ENCODE results near the gene MYO16. TPM values are rescaled to one million over a fixed set of nuclear protein-coding genes. Genes with fewer than 3 reads are reported as not detected.

The MYO16 gene
- total RNA-seq, 1 experiment from 2014 or later = not detected

- H3K9ac ChIP-seq (ENCODE audit: extremely low read depth, insufficient read length, low read length) = no peak overlapping the region
- WGBS (ENCODE audit: extremely low coverage, insufficient read length, low lambda C conversion rate) = no CpG with 5 or more reads among the region's 8 CpGs
- no peak overlapping the region for H3K27ac ChIP-seq (ENCODE audit: insufficient read length, low read depth, low read length)
- no peak overlapping the region for H3K18ac ChIP-seq (ENCODE audit: insufficient read length, low read depth, low read length)
- H2AFZ ChIP-seq (ENCODE audit: low read length) = no peak overlapping the region
- H2BK20ac ChIP-seq (ENCODE audit: low read depth, low read length, poor library complexity, severe bottlenecking) = no peak overlapping the region
- H3K27me3 Mint-ChIP-seq (ENCODE audit: low read depth) = no peaks in the 10 kb centered on the region; the same call in 1 of the 2 replicates
- no peak overlapping the region for H2BK12ac ChIP-seq (ENCODE audit: insufficient read length, low read depth, low read length)
- no peak overlapping the region for H2BK120ac ChIP-seq (ENCODE audit: low read depth, low read length, poor library complexity, severe bottlenecking)
- no peak overlapping the region for H3K56ac ChIP-seq (ENCODE audit: insufficient read length, low read depth, low read length)
- no peak overlapping the region for H2BK15ac ChIP-seq (ENCODE audit: low read depth, low read length)
- no peak overlapping the region for H4K8ac ChIP-seq (replicated peaks; ENCODE audit: insufficient read length, low read depth, low read length)
- no peaks in the 10 kb centered on the region for H3K4me1 Mint-ChIP-seq
- no peak overlapping the region for H2BK5ac ChIP-seq (ENCODE audit: insufficient read length, low read length)
- H3K9me3 ChIP-seq (ENCODE audit: control insufficient read depth, low read depth, low read length) = no peaks in the 10 kb centered on the region
- no peak overlapping the region for H3K14ac ChIP-seq (ENCODE audit: insufficient read depth, low read length)
- H3K23me2 ChIP-seq (ENCODE audit: insufficient read length, low read depth, low read length, poor library complexity, severe bottlenecking) = no peaks in the 10 kb centered on the region
- no peak overlapping the region for H3K27ac Mint-ChIP-seq
- no peak overlapping the region for H3K4ac ChIP-seq (ENCODE audit: low read depth, low read length)
- H3K23ac ChIP-seq (ENCODE audit: insufficient read length, low read depth, low read length) = no peak overlapping the region
- H2AK5ac ChIP-seq (ENCODE audit: insufficient read length, low read length) = no peak overlapping the region
- H4K5ac ChIP-seq (ENCODE audit: insufficient read length, low read depth, low read length) = no peak overlapping the region
- TF ChIP-seq CTCF (conservative IDR thresholded peaks at IDR 0.05) = no peak
- H3K9me3 Mint-ChIP-seq = no peaks in the 10 kb centered on the region
- H4K20me1 ChIP-seq (ENCODE audit: control insufficient read depth, insufficient read depth, insufficient read length) = no peaks in the 10 kb centered on the region
- H3K79me1 ChIP-seq (ENCODE audit: insufficient read depth, low read depth, low read length, poor library complexity, severe bottlenecking) = no peaks in the 10 kb centered on the region
- H4K91ac ChIP-seq (ENCODE audit: insufficient read length, low read depth, low read length) = no peak overlapping the region
- no peak for DNase-seq
- H3K4me2 ChIP-seq (ENCODE audit: insufficient read depth, insufficient read length, low read length) = no peak overlapping the region
- H3K27me3 ChIP-seq (ENCODE audit: insufficient read depth, low read length) = no peaks in the 10 kb centered on the region
- no peaks in the 10 kb centered on the region; a peak in 1 of 7 replicates for H3K36me3 Mint-ChIP-seq (ENCODE audit: insufficient read depth in 1 of 3, low read depth in 3 of 3)
- H3K4me1 ChIP-seq (ENCODE audit: insufficient read depth, low read length) = no peaks in the 10 kb centered on the region
- no peak overlapping the region for H3T11ph ChIP-seq (ENCODE audit: low read length)
- no peak overlapping the region for H3K4me3 Mint-ChIP-seq
- H3K79me2 ChIP-seq (ENCODE audit: insufficient read depth, low read length) = no peaks in the 10 kb centered on the region
Measured at GRCh38 chr13:108708921-108709320, 79.5 kb downstream of the MYO16 start.
